Rectal smooth muscle tissue (tissue), 1 donor: Measurements from ENCODE around the gene VEPH1.

ENCODE experiments used
- H3K27ac ChIP-seq: one replicate; pipeline ENCODE4 v1.7.0; 2013; ENCODE audit warnings: low read depth, low read length, inconsistent platforms
- H3K27me3 ChIP-seq: one replicate; pipeline ENCODE4 v1.7.0; 2013; ENCODE audit warnings: low read length; ENCODE audit not compliant: control insufficient read depth, insufficient read depth
- H3K36me3 ChIP-seq: one replicate; pipeline ENCODE4 v1.7.0; 2013; ENCODE audit warnings: low read length; ENCODE audit not compliant: control insufficient read depth, insufficient read depth
- H3K4me1 ChIP-seq: one replicate; pipeline ENCODE4 v1.7.0; 2013; ENCODE audit warnings: low read length; ENCODE audit not compliant: control insufficient read depth, insufficient read depth
- H3K4me3 ChIP-seq: one replicate; pipeline ENCODE4 v1.7.0; 2013; ENCODE audit warnings: low read length
- H3K9ac ChIP-seq: one replicate; pipeline ENCODE4 v1.7.0; 2013; ENCODE audit warnings: low read length

VEPH1 gene

GRCh38 chr3:157516928-157517327 lies 13.7 kb upstream of the VEPH1 start:
- Histone ChIP-seq H3K4me1 (no peaks in the 10 kb centered on the region), H3K9ac (no peak overlapping the region), H3K27me3 (no peaks in the 10 kb centered on the region), H3K4me3 (no peak overlapping the region), H3K27ac (no peak overlapping the region), H3K36me3 (no peaks in the 10 kb centered on the region)

- Histone ChIP-seq H3K27ac (no peak overlapping the region), H3K4me3 (no peak overlapping the region), H3K36me3 (no peaks in the 10 kb centered on the region), H3K27me3 (no peaks in the 10 kb centered on the region), H3K4me1 (no peaks in the 10 kb centered on the region), H3K9ac (no peak overlapping the region)
Measured at GRCh38 chr3:157515398-157515797, 12.2 kb upstream of the VEPH1 start.

- Histone ChIP-seq H3K36me3 (no peaks in the 10 kb centered on the region), H3K4me3 (no peak overlapping the region), H3K27me3 (no peaks in the 10 kb centered on the region), H3K9ac (no peak overlapping the region), H3K27ac (no peak overlapping the region), H3K4me1 (no peaks in the 10 kb centered on the region)
Measured at GRCh38 chr3:157514371-157514895, 11.2 kb upstream of the VEPH1 start.

GRCh38 chr3:157513585-157513984 lies 10.4 kb upstream of the VEPH1 start:
- H3K36me3 ChIP-seq, result no peaks in the 10 kb centered on the region
- H3K27ac ChIP-seq, result no peak overlapping the region
- H3K4me3 ChIP-seq, result no peak overlapping the region
- no peaks in the 10 kb centered on the region for H3K4me1 ChIP-seq
- no peak overlapping the region for H3K9ac ChIP-seq
- H3K27me3 ChIP-seq, result no peaks in the 10 kb centered on the region

GRCh38 chr3:157512534-157512933 lies 9.3 kb upstream of the VEPH1 start:
- Histone ChIP-seq H3K27ac (no peak overlapping the region), H3K27me3 (no peaks in the 10 kb centered on the region), H3K9ac (no peak overlapping the region), H3K4me1 (no peaks in the 10 kb centered on the region), H3K4me3 (no peak overlapping the region), H3K36me3 (no peaks in the 10 kb centered on the region)

- Histone ChIP-seq H3K9ac (no peak overlapping the region), H3K27me3 (no peaks in the 10 kb centered on the region), H3K4me3 (no peak overlapping the region), H3K36me3 (no peaks in the 10 kb centered on the region), H3K4me1 (no peaks in the 10 kb centered on the region), H3K27ac (no peak overlapping the region)
Measured at GRCh38 chr3:157508461-157508860, 5.2 kb upstream of the VEPH1 start.

GRCh38 chr3:157501863-157502262 lies 1.4 kb downstream of the VEPH1 start:
- Histone ChIP-seq H3K27me3 (no peaks in the 10 kb centered on the region), H3K27ac (no peak overlapping the region), H3K9ac (no peak overlapping the region), H3K4me3 (no peak overlapping the region), H3K4me1 (no peaks in the 10 kb centered on the region), H3K36me3 (no peaks in the 10 kb centered on the region)

- H3K27me3 ChIP-seq, result no peaks in the 10 kb centered on the region
- no peak overlapping the region for H3K27ac ChIP-seq
- no peaks in the 10 kb centered on the region for H3K36me3 ChIP-seq
- no peak overlapping the region for H3K9ac ChIP-seq
- H3K4me3 ChIP-seq, result peak overlapping the region; percentile 8
- H3K4me1 ChIP-seq, result no peaks in the 10 kb centered on the region
Measured at GRCh38 chr3:157500232-157500631, 3.0 kb downstream of the VEPH1 start.

- Histone ChIP-seq H3K36me3 (no peaks in the 10 kb centered on the region), H3K27me3 (no peaks in the 10 kb centered on the region), H3K4me3 (peak overlapping the region; percentile 8), H3K27ac (no peak overlapping the region), H3K4me1 (no peaks in the 10 kb centered on the region), H3K9ac (no peak overlapping the region)
Measured at GRCh38 chr3:157499342-157499963, 3.8 kb downstream of the VEPH1 start.

GRCh38 chr3:157498371-157498770 lies 4.8 kb downstream of the VEPH1 start:
- H3K27me3 ChIP-seq, result no peaks in the 10 kb centered on the region
- no peak overlapping the region for H3K4me3 ChIP-seq
- H3K27ac ChIP-seq, result no peak overlapping the region

GRCh38 chr3:157495846-157496245 lies 7.4 kb downstream of the VEPH1 start:
- H3K27ac ChIP-seq, result no peak overlapping the region
- H3K4me3 ChIP-seq, result no peak overlapping the region
- no peaks in the 10 kb centered on the region for H3K4me1 ChIP-seq
- H3K9ac ChIP-seq, result no peak overlapping the region
- H3K27me3 ChIP-seq, result no peaks in the 10 kb centered on the region
- H3K36me3 ChIP-seq, result no peaks in the 10 kb centered on the region

More at GRCh38 chr3:157498371-157498770, 4.8 kb downstream of the VEPH1 start:
- Histone ChIP-seq H3K4me1 (no peaks in the 10 kb centered on the region), H3K9ac (no peak overlapping the region), H3K36me3 (no peaks in the 10 kb centered on the region)

GRCh38 chr3:157494581-157495281 lies 8.5 kb downstream of the VEPH1 start:
- Histone ChIP-seq H3K9ac (no peak overlapping the region), H3K27ac (no peak overlapping the region)

More at GRCh38 chr3:157494581-157495281, 8.5 kb downstream of the VEPH1 start:
- Histone ChIP-seq H3K36me3 (no peaks in the 10 kb centered on the region), H3K4me3 (no peak overlapping the region), H3K27me3 (no peaks in the 10 kb centered on the region), H3K4me1 (no peaks in the 10 kb centered on the region)
